ENCODE measurements around the gene ERICH4. TPM values are rescaled to one million over a fixed set of nuclear protein-coding genes. Genes with fewer than 3 reads are reported as not detected.

Gene ERICH4
- total RNA-seq, 1 experiment from 2014 or later, result not detected

DNA sequence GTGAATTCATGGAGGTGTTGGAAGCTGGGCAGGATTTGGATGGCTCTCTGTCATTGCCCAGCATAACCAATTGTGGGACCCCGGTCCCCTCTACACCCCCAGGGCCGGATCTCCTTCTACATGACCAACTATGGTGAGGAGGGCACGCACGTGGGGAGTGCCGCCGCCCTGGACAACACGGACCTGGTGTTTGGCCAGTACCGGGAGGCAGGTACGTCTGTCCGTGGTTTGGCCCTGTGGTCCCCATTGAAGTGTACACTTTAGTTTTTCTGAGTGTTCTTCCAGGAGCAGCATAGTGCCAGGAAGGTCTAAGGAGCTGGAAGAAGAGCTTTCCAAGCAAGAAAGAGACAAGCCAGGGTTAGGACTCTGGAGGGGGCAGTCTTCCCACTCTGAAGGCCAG, 29.0 kb upstream of the ERICH4 start (continued):
- TF ChIP-seq, protein P1, sequence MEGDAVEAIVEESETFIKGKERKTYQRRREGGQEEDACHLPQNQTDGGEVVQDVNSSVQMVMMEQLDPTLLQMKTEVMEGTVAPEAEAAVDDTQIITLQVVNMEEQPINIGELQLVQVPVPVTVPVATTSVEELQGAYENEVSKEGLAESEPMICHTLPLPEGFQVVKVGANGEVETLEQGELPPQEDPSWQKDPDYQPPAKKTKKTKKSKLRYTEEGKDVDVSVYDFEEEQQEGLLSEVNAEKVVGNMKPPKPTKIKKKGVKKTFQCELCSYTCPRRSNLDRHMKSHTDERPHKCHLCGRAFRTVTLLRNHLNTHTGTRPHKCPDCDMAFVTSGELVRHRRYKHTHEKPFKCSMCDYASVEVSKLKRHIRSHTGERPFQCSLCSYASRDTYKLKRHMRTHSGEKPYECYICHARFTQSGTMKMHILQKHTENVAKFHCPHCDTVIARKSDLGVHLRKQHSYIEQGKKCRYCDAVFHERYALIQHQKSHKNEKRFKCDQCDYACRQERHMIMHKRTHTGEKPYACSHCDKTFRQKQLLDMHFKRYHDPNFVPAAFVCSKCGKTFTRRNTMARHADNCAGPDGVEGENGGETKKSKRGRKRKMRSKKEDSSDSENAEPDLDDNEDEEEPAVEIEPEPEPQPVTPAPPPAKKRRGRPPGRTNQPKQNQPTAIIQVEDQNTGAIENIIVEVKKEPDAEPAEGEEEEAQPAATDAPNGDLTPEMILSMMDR (IDR thresholded peaks at IDR 0.05 in 2 of 3, conservative IDR thresholded peaks at IDR 0.05 in 1 of 3; ENCODE audit: borderline replicate concordance in 1 of 3, insufficient read depth in 1 of 3, low read depth in 2 of 3, low read length in 2 of 3), result no peak
- no peak for TF ChIP-seq ELF1 (IDR thresholded peaks at IDR 0.05; ENCODE audit: borderline replicate concordance, low read depth)
- TF ChIP-seq, protein P2, sequence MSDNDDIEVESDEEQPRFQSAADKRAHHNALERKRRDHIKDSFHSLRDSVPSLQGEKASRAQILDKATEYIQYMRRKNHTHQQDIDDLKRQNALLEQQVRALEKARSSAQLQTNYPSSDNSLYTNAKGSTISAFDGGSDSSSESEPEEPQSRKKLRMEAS (IDR thresholded peaks at IDR 0.05), result no peak
- no peak for TF ChIP-seq YY1 (IDR thresholded peaks at IDR 0.05; ENCODE audit: extremely low read depth, insufficient replicate concordance, low read depth, low read length)
- no peak for TF ChIP-seq EGR1 (IDR thresholded peaks at IDR 0.05; ENCODE audit: low read depth)
- TF ChIP-seq ZNF274 (IDR thresholded peaks at IDR 0.05; ENCODE audit: low read depth, low read length), result no peak
- no peak for TF ChIP-seq SRF (IDR thresholded peaks at IDR 0.05; ENCODE audit: low read depth)

DNA sequence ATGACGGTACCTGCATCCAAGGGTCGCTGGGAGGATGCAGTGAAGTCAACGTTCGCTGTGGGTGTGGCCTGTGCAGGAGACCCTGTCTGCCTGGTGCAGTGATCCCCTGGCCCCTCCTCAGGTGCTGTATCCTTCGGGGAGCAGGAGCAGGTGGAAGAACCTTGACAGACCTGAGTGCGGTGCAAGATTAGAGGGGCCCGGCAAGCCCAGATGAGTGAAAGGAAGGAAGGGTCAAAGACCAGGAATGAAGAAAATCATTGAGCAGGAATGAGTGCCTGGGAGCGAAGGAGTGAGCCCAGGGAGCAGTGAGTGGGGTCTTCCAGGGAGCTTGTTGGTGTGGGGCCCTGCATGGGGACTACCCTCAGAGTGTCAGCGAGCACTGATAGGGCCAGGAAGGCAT, 28.5 kb upstream of the ERICH4 start:
- no peak overlapping the region for H3K4me3 ChIP-seq (replicated peaks in 1 of 2; ENCODE audit: low read depth in 1 of 2, low read length in 2 of 2)
- H3K4me1 ChIP-seq (ENCODE audit: control insufficient read depth in 1 of 2, insufficient read depth in 2 of 2, low read length in 2 of 2), result peaks cover 2 to 8% of the 10 kb centered on the region in 2 experiments; a peak in 3 of 4 replicates
- H3K36me3 ChIP-seq (ENCODE audit: control insufficient read depth in 1 of 2, insufficient read depth in 2 of 2, low read length in 2 of 2), result peaks cover 3% of the 10 kb centered on the region in 2 experiments; a peak in 2 of 4 replicates
- DNase-seq (ENCODE audit: low read depth, low spot score) (no peak), ATAC-seq (no peak)
- no peak overlapping the region for H3K9ac ChIP-seq (ENCODE audit: low read length)
- TF ChIP-seq SIN3A (IDR thresholded peaks at IDR 0.05; ENCODE audit: low read depth), result no peak
- no peak for TF ChIP-seq JUND (IDR thresholded peaks at IDR 0.05)
- TF ChIP-seq, protein P1 (IDR thresholded peaks at IDR 0.05 in 2 of 3, conservative IDR thresholded peaks at IDR 0.05 in 1 of 3; ENCODE audit: borderline replicate concordance in 1 of 3, insufficient read depth in 1 of 3, low read depth in 2 of 3, low read length in 2 of 3), result no peak
- no peak for TF ChIP-seq ZFX (IDR thresholded peaks at IDR 0.05)
- no peak for TF ChIP-seq ZNF274 (IDR thresholded peaks at IDR 0.05; ENCODE audit: low read depth, low read length)
- no peak for TF ChIP-seq YY1 (IDR thresholded peaks at IDR 0.05; ENCODE audit: extremely low read depth, insufficient replicate concordance, low read depth, low read length)
- TF ChIP-seq EZH2phosphoT487 (IDR thresholded peaks at IDR 0.05; ENCODE audit: borderline replicate concordance), result no peak
- TF ChIP-seq CBX3 (IDR thresholded peaks at IDR 0.05; ENCODE audit: low read depth), result no peak
- TF ChIP-seq, protein P3, sequence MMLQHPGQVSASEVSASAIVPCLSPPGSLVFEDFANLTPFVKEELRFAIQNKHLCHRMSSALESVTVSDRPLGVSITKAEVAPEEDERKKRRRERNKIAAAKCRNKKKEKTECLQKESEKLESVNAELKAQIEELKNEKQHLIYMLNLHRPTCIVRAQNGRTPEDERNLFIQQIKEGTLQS (IDR thresholded peaks at IDR 0.05), result no peak
- TF ChIP-seq FOSL1 (IDR thresholded peaks at IDR 0.05; ENCODE audit: low read depth), result no peak
- no peak for TF ChIP-seq POLR2A (IDR thresholded peaks at IDR 0.05; ENCODE audit: borderline replicate concordance, extremely low read depth, insufficient read depth, insufficient read length)
- no peak for TF ChIP-seq POLR2AphosphoS5 (IDR thresholded peaks at IDR 0.05; ENCODE audit: low read depth, low read length)
- TF ChIP-seq, protein P2 (IDR thresholded peaks at IDR 0.05), result no peak
- no peak for TF ChIP-seq CEBPB (IDR thresholded peaks at IDR 0.05; ENCODE audit: low read depth)
- BruUV-seq (replicated peaks), result TSS peak; percentile 19
- intact Hi-C loops (cut with micrococcal nuclease), result no loop called here
- ChIA-PET RAD21 (ENCODE audit: low non-redundant PET in 1 of 2, low total read pairs in 2 of 2, uncharacterized antibody in 2 of 2, unreplicated experiment in 2 of 2) (no interaction called here), CTCF (no interaction called here), POLR2A (no interaction called here)
- H3K79me2 ChIP-seq (ENCODE audit: insufficient read depth, low read length), result no peaks in the 10 kb centered on the region
- no peaks in the 10 kb centered on the region for H3K9me3 ChIP-seq (ENCODE audit: control insufficient read depth in 1 of 2, insufficient read depth in 1 of 2, low read depth in 1 of 2, low read length in 2 of 2)
- no peaks in the 10 kb centered on the region for H4K20me1 ChIP-seq (ENCODE audit: insufficient read depth)
- H3K9me2 ChIP-seq (ENCODE audit: insufficient read depth), result no peaks in the 10 kb centered on the region
- no peak overlapping the region for H3K4me2 ChIP-seq (ENCODE audit: low read length)
- H2AFZ ChIP-seq (ENCODE audit: low read depth, low read length, poor library complexity, severe bottlenecking), result no peak overlapping the region
- no peaks in the 10 kb centered on the region for H3K27me3 ChIP-seq (ENCODE audit: insufficient read depth, low read length)
- no peak overlapping the region for H3K27ac ChIP-seq (ENCODE audit: low read depth, low read length)

Measured in HCT116 (cell line).